WTC11 (cell line): ENCODE data around the gene TBC1D4. TPM values are rescaled to one million over a fixed set of nuclear protein-coding genes. Genes with fewer than 3 reads are reported as not detected.

ENCODE experiments used
- ATAC-seq: fragments of 200-7000 bp; cut with Tn5 transposase; 2 replicates; pipeline ENCODE4 v1.10.0; 2021; ENCODE audit warnings: mild to moderate bottlenecking, moderate library complexity
- CTCF ChIA-PET: fragments of 300-600 bp; sonication (Branson Sonifier 250); formaldehyde crosslinking; loops from one replicate; lab custom pipeline; 2021; ENCODE audit warnings: antibody characterized with exemption; lab: Charles Lee
- POLR2A ChIA-PET: fragments of 350-600 bp; sonication (Branson Sonifier 250); formaldehyde crosslinking; loops from one replicate; lab custom pipeline; 2021; ENCODE audit warnings: antibody characterized with exemption; lab: Charles Lee
- DNase-seq: peaks from one replicate; pipeline ENCODE4 v3.0.0; 2021; ENCODE audit warnings: low spot score
- H3K27ac Mint-ChIP-seq: 2 replicates; pipeline ENCODE4 v1.8.0; 2021; ENCODE audit warnings: mixed read lengths
- H3K27me3 Mint-ChIP-seq: 2 replicates; pipeline ENCODE4 v1.8.0; 2021; ENCODE audit warnings: low read depth, mild to moderate bottlenecking, moderate library complexity, mixed read lengths
- H3K36me3 Mint-ChIP-seq: 2 replicates; pipeline ENCODE4 v1.8.0; 2021; ENCODE audit warnings: mixed read lengths
- H3K4me1 Mint-ChIP-seq: 2 replicates; pipeline ENCODE4 v1.8.0; 2022; ENCODE audit warnings: mixed read lengths
- H3K4me3 Mint-ChIP-seq: 2 replicates; pipeline ENCODE4 v1.8.0; 2021; ENCODE audit warnings: mild to moderate bottlenecking, moderate library complexity, mixed read lengths
- H3K9me3 Mint-ChIP-seq: 2 replicates; pipeline ENCODE4 v1.8.0; 2021; ENCODE audit warnings: mixed read lengths
- AR ChIP-seq: fragments of 250-450 bp; sonication (Bioruptor Pico); IDR thresholded peaks from 2 replicates; pipeline ENCODE4 v1.9.0; 2021; ENCODE audit warnings: mild to moderate bottlenecking
- ATF1 ChIP-seq: sonication (generic); formaldehyde crosslinking; IDR thresholded peaks from 2 replicates; pipeline ENCODE4 v1.8.1; 2023; ENCODE audit warnings: mild to moderate bottlenecking, moderate library complexity, missing genetic modification reagents
- E2F1 ChIP-seq: sonication (generic); formaldehyde crosslinking; IDR thresholded peaks from 2 replicates; pipeline ENCODE4 v1.8.0; 2022; ENCODE audit warnings: mild to moderate bottlenecking, missing genetic modification reagents
- FOXP1 ChIP-seq: sonication (generic); formaldehyde crosslinking; IDR thresholded peaks from 2 replicates; pipeline ENCODE4 v1.8.0; 2022; ENCODE audit warnings: missing genetic modification reagents, mild to moderate bottlenecking, moderate library complexity, borderline replicate concordance
- GTF2I ChIP-seq: fragments of 250-450 bp; sonication (Bioruptor Pico); conservative IDR thresholded peaks from 2 replicates; pipeline ENCODE4 v1.4.0; 2021; ENCODE audit warnings: mild to moderate bottlenecking
- IRF2 ChIP-seq: sonication (generic); formaldehyde crosslinking; IDR thresholded peaks from 2 replicates; pipeline ENCODE4 v1.8.0; 2022; ENCODE audit warnings: low read depth, missing genetic modification reagents, borderline replicate concordance
- JUN ChIP-seq: sonication (generic); formaldehyde crosslinking; IDR thresholded peaks from 2 replicates; pipeline ENCODE4 v1.8.0; 2023; ENCODE audit warnings: mild to moderate bottlenecking, missing genetic modification reagents
- ZNF121 ChIP-seq: sonication (generic); formaldehyde crosslinking; IDR thresholded peaks from 2 replicates; pipeline ENCODE4 v1.8.0; 2023; ENCODE audit warnings: missing genetic modification reagents
- ZNF219 ChIP-seq: sonication (generic); formaldehyde crosslinking; IDR thresholded peaks from 2 replicates; pipeline ENCODE4 v1.8.0; 2023; ENCODE audit warnings: missing genetic modification reagents, mild to moderate bottlenecking, borderline replicate concordance
- total RNA-seq: library from RNA; stranded (reverse); gene quantifications from 3 replicates; pipeline ENCODE4 v1.2.3, GENCODE V29; 2021
- TF ChIP-seq, protein P1 (sequence below): sonication (generic); formaldehyde crosslinking; IDR thresholded peaks from 2 replicates; pipeline ENCODE4 v1.8.0; 2022; ENCODE audit warnings: mild to moderate bottlenecking, missing genetic modification reagents
- TF ChIP-seq, protein P2 (sequence below): sonication (generic); formaldehyde crosslinking; IDR thresholded peaks from 2 replicates; pipeline ENCODE4 v1.8.1; 2023; ENCODE audit warnings: mild to moderate bottlenecking, missing genetic modification reagents, moderate library complexity
- TF ChIP-seq, protein P3 (sequence below): sonication (generic); formaldehyde crosslinking; IDR thresholded peaks from 2 replicates; pipeline ENCODE4 v1.8.0; 2022; ENCODE audit warnings: mild to moderate bottlenecking, missing genetic modification reagents
- TF ChIP-seq, protein P4 (sequence below): sonication (generic); formaldehyde crosslinking; IDR thresholded peaks from 2 replicates; pipeline ENCODE4 v1.8.0; 2023; ENCODE audit warnings: missing genetic modification reagents
- TF ChIP-seq, protein P5 (sequence below): sonication (generic); formaldehyde crosslinking; conservative IDR thresholded peaks from 2 replicates; pipeline ENCODE4 v1.8.1; 2023; ENCODE audit warnings: mild to moderate bottlenecking, low read depth, missing genetic modification reagents, moderate library complexity

TBC1D4 gene
- total RNA-seq, 1 experiment from 2014 or later = 37.1 TPM

DNA sequence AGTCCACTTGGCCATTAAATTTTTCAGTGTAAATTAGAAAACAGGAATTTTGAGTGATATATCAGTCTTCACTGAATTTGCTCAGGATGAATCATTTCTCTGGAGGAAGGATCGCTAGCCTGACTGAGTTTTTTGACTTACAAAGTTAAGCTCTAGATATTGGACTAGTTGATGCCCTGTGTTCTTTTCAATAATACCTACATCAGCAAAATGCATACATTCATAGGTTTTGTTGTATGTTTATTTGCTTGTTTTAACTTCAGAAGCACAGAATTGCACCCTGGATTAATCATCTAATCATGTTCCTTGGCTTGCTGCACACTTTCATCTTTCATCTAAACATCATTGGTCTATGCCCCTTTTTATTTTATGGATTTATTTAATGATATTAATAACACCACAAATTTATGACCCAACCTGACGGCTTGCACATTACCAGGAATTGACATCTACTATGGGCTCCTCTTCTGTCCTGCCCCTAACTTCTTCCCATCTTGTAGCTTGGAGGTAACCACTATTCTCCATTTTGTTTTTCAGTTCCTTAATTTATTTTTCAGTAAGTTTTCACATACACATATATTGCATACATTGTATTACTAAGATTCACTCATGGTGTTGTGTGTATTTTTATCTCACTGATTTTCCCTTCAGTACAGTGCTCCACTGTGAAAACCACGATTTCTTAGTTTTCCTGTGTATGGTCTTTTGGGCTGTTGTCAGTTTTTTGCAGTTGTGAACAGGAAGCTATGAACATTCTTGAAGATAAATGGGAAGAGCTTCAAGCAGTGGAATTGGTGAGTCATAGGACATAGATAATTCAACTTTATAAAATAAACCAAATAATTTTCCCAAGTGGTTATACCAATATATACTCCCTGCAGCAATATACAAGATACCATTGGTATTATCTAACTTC is 32.4 kb upstream of the TBC1D4 start (continued):
- TF ChIP-seq ZNF219 (CRISPR knock-in tag) = no peak
- TF ChIP-seq, protein P1, sequence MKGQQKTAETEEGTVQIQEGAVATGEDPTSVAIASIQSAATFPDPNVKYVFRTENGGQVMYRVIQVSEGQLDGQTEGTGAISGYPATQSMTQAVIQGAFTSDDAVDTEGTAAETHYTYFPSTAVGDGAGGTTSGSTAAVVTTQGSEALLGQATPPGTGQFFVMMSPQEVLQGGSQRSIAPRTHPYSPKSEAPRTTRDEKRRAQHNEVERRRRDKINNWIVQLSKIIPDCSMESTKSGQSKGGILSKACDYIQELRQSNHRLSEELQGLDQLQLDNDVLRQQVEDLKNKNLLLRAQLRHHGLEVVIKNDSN (CRISPR knock-in tag) = no peak
- no peak for TF ChIP-seq ZNF121

- H3K9me3 Mint-ChIP-seq = peaks cover 16% of the 10 kb centered on the region
- TF ChIP-seq GTF2I (CRISPR knock-in tag) (no peak), ATF1 (CRISPR knock-in tag) (no peak), JUN (CRISPR knock-in tag) (no peak)
- no peak overlapping the region for H3K27ac Mint-ChIP-seq
- ChIA-PET CTCF (no interaction called here), POLR2A (no interaction called here)
- peaks cover 7% of the 10 kb centered on the region for H3K36me3 Mint-ChIP-seq
- DNase-seq (no peak), ATAC-seq (no peak)
- no peaks in the 10 kb centered on the region for H3K27me3 Mint-ChIP-seq
- no peak overlapping the region for H3K4me3 Mint-ChIP-seq
- no peaks in the 10 kb centered on the region for H3K4me1 Mint-ChIP-seq
Observed at GRCh38 chr13:75513271-75513670, 31.3 kb upstream of the TBC1D4 start.

DNA sequence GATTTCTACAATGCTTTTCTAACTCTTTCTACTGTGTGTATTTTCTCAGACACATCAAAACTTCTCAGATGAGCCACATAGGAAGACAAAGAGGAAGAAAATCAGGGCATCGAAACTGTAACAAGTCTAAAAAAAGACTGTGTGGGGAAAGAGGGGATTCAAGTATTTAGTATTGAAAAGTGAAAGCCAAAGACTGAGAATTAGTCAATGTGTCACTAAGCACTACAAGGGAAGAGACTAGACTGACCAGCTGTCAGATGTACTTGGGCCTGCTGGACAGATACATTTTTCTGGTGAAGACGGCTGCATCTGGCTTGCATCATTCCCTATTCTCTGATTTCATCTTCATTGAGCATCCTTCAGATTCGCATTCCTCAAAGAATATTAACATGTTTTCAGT is 30.3 kb upstream of the TBC1D4 start:
- H3K27me3 Mint-ChIP-seq = no peaks in the 10 kb centered on the region
- CTCF ChIA-PET = no interaction called here

More for the DNA sequence above, 30.3 kb upstream of the TBC1D4 start:
- H3K27ac Mint-ChIP-seq = no peak overlapping the region
- H3K9me3 Mint-ChIP-seq = 0 out of 2 replicates have a peak, but pooled peaks cover 7% of the 10 kb centered on the region
- H3K4me1 Mint-ChIP-seq = no peaks in the 10 kb centered on the region
- ATAC-seq (no peak), DNase-seq (no peak)
- TF ChIP-seq E2F1 (CRISPR knock-in tag) = no peak
- TF ChIP-seq, protein P2, sequence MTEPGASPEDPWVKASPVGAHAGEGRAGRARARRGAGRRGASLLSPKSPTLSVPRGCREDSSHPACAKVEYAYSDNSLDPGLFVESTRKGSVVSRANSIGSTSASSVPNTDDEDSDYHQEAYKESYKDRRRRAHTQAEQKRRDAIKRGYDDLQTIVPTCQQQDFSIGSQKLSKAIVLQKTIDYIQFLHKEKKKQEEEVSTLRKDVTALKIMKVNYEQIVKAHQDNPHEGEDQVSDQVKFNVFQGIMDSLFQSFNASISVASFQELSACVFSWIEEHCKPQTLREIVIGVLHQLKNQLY (CRISPR knock-in tag) = no peak
- TF ChIP-seq AR (CRISPR knock-in tag) = no peak
- TF ChIP-seq IRF2 = no peak
- TF ChIP-seq FOXP1 = no peak
- TF ChIP-seq, protein P3, sequence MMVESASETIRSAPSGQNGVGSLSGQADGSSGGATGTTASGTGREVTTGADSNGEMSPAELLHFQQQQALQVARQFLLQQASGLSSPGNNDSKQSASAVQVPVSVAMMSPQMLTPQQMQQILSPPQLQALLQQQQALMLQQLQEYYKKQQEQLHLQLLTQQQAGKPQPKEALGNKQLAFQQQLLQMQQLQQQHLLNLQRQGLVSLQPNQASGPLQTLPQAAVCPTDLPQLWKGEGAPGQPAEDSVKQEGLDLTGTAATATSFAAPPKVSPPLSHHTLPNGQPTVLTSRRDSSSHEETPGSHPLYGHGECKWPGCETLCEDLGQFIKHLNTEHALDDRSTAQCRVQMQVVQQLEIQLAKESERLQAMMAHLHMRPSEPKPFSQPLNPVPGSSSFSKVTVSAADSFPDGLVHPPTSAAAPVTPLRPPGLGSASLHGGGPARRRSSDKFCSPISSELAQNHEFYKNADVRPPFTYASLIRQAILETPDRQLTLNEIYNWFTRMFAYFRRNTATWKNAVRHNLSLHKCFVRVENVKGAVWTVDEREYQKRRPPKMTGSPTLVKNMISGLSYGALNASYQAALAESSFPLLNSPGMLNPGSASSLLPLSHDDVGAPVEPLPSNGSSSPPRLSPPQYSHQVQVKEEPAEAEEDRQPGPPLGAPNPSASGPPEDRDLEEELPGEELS (CRISPR knock-in tag) = no peak
- TF ChIP-seq, protein P4, sequence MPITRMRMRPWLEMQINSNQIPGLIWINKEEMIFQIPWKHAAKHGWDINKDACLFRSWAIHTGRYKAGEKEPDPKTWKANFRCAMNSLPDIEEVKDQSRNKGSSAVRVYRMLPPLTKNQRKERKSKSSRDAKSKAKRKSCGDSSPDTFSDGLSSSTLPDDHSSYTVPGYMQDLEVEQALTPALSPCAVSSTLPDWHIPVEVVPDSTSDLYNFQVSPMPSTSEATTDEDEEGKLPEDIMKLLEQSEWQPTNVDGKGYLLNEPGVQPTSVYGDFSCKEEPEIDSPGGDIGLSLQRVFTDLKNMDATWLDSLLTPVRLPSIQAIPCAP (CRISPR knock-in tag) = no peak
- TF ChIP-seq, protein P5, sequence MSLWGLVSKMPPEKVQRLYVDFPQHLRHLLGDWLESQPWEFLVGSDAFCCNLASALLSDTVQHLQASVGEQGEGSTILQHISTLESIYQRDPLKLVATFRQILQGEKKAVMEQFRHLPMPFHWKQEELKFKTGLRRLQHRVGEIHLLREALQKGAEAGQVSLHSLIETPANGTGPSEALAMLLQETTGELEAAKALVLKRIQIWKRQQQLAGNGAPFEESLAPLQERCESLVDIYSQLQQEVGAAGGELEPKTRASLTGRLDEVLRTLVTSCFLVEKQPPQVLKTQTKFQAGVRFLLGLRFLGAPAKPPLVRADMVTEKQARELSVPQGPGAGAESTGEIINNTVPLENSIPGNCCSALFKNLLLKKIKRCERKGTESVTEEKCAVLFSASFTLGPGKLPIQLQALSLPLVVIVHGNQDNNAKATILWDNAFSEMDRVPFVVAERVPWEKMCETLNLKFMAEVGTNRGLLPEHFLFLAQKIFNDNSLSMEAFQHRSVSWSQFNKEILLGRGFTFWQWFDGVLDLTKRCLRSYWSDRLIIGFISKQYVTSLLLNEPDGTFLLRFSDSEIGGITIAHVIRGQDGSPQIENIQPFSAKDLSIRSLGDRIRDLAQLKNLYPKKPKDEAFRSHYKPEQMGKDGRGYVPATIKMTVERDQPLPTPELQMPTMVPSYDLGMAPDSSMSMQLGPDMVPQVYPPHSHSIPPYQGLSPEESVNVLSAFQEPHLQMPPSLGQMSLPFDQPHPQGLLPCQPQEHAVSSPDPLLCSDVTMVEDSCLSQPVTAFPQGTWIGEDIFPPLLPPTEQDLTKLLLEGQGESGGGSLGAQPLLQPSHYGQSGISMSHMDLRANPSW (CRISPR knock-in tag) = no peak
- no peak overlapping the region for H3K4me3 Mint-ChIP-seq
- no peaks in the 10 kb centered on the region for H3K36me3 Mint-ChIP-seq
- POLR2A ChIA-PET = no interaction called here
